Esophagus muscularis mucosa (tissue), 3 donors: ENCODE results near the gene FHL1.

Source experiments
- CTCF ChIP-seq, 3 experiments: fragments of 200-600 bp in 2 of 3; fragments of 450-650 bp in 1 of 3; sonication (generic) in 2 of 3; IDR thresholded peaks; one replicate each; pipeline ENCODE4 v1.5.1; 2017 to 2019; ENCODE audit warnings: antibody characterized with exemption in 3 of 3, mild to moderate bottlenecking in 2 of 3, moderate library complexity in 1 of 3
- POLR2A ChIP-seq: fragments of 450-650 bp; IDR thresholded peaks from one replicate; pipeline ENCODE4 v1.6.1; 2017; ENCODE audit warnings: antibody characterized with exemption, moderate library complexity, mild to moderate bottlenecking, low read depth

DNA sequence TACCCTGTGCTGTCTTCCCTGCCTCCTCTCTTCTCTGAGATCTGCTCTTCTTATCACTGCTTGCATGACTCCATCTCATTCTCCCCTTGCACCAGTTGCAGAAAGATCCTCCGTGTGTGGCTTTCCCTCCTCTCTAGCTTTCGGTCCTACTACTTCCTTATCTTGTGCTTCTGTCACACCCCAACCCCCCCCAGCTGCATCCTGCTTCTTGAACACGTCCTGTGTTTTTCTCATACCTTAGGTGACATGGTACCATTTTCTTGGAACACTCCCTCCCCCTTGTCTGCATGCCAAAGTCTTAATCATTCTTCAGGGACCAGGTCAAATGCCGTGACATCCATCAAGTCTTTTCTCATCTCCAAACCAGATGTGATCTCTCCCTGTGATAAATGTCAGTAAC is 46.4 kb downstream of the FHL1 start:
- TF ChIP-seq POLR2A (no peak), CTCF (IDR thresholded peaks at IDR 0.05) (no peak)
